SK-N-SH (cell line): ENCODE data around the gene DDI1.

Experiments used
- POLR2AphosphoS5 ChIP-seq: IDR thresholded peaks from 2 replicates; pipeline ENCODE4 v1.6.1; 2012; ENCODE audit warnings: low read depth, low read length
- RFX5 ChIP-seq: IDR thresholded peaks from 2 replicates; pipeline ENCODE4 v1.6.1; 2012; ENCODE audit warnings: mild to moderate bottlenecking, improper control_type of control experiment, low read length
- RXRA ChIP-seq: IDR thresholded peaks from 2 replicates; pipeline ENCODE4 v1.4.0; 2012; ENCODE audit warnings: low read depth, mild to moderate bottlenecking, borderline replicate concordance
- TF ChIP-seq, protein P1 (sequence below): fragments of 200-600 bp; sonication (generic); IDR thresholded peaks from 2 replicates; pipeline ENCODE4 v1.6.1; 2017; ENCODE audit warnings: antibody characterized with exemption, mild to moderate bottlenecking, moderate library complexity
- TF ChIP-seq, protein P2 (sequence below): IDR thresholded peaks from 2 replicates; pipeline ENCODE4 v1.6.1; 2012; ENCODE audit warnings: mild to moderate bottlenecking, low read depth, low read length, moderate library complexity

DNA sequence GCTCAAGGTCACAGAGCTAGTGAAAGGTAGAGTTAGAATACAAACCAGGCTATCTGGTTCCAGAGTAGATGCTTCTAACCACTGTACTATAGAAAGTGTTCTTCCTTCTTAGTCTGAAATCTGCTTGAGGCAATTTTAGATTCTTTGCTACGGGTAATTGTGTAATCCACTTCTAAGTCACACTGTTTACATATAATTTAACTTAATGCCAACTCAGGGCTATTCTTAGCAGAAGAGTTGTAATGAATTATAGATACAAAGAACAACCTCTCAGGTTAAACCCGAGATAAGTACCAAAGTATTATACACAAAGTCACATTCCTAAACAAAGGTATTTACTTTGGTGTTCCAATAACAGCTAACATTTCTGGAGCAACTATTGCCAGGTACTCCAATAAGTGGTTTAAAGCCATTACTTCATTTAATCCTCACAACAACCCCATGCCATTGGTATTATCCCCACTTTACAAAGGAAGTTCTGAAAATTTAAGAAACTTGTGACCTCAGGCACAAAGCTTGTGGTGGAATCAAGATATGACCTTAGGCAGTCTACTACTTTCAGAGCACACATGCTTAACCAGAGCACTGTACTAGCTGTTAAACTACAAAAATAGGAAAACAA lies 31.1 kb upstream of the DDI1 start:
- TF ChIP-seq RXRA, result no peak
- TF ChIP-seq, protein P1, sequence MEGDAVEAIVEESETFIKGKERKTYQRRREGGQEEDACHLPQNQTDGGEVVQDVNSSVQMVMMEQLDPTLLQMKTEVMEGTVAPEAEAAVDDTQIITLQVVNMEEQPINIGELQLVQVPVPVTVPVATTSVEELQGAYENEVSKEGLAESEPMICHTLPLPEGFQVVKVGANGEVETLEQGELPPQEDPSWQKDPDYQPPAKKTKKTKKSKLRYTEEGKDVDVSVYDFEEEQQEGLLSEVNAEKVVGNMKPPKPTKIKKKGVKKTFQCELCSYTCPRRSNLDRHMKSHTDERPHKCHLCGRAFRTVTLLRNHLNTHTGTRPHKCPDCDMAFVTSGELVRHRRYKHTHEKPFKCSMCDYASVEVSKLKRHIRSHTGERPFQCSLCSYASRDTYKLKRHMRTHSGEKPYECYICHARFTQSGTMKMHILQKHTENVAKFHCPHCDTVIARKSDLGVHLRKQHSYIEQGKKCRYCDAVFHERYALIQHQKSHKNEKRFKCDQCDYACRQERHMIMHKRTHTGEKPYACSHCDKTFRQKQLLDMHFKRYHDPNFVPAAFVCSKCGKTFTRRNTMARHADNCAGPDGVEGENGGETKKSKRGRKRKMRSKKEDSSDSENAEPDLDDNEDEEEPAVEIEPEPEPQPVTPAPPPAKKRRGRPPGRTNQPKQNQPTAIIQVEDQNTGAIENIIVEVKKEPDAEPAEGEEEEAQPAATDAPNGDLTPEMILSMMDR, result no peak
- TF ChIP-seq RFX5, result no peak
- TF ChIP-seq POLR2AphosphoS5, result no peak
- TF ChIP-seq, protein P2, sequence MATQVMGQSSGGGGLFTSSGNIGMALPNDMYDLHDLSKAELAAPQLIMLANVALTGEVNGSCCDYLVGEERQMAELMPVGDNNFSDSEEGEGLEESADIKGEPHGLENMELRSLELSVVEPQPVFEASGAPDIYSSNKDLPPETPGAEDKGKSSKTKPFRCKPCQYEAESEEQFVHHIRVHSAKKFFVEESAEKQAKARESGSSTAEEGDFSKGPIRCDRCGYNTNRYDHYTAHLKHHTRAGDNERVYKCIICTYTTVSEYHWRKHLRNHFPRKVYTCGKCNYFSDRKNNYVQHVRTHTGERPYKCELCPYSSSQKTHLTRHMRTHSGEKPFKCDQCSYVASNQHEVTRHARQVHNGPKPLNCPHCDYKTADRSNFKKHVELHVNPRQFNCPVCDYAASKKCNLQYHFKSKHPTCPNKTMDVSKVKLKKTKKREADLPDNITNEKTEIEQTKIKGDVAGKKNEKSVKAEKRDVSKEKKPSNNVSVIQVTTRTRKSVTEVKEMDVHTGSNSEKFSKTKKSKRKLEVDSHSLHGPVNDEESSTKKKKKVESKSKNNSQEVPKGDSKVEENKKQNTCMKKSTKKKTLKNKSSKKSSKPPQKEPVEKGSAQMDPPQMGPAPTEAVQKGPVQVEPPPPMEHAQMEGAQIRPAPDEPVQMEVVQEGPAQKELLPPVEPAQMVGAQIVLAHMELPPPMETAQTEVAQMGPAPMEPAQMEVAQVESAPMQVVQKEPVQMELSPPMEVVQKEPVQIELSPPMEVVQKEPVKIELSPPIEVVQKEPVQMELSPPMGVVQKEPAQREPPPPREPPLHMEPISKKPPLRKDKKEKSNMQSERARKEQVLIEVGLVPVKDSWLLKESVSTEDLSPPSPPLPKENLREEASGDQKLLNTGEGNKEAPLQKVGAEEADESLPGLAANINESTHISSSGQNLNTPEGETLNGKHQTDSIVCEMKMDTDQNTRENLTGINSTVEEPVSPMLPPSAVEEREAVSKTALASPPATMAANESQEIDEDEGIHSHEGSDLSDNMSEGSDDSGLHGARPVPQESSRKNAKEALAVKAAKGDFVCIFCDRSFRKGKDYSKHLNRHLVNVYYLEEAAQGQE, result no peak
